NCI-H1694 (cell line): ENCODE results near the gene NME4.

ENCODE experiments used
- DNase-seq: peaks from one replicate; lab custom pipeline; 2025; lab: John Stamatoyannopoulos, UW

The NME4 gene

GRCh38 chr16:426906-427249 lies 29.9 kb downstream of the NME4 start:
- DNase-seq: no peak

- no peak for DNase-seq
These were observed 30.3 kb downstream of the NME4 start for GRCh38 chr16:427250-427649.

- no peak for DNase-seq
These were observed 33.9 kb downstream of the NME4 start for GRCh38 chr16:430904-431303.

GRCh38 chr16:440627-441026 lies 43.6 kb downstream of the NME4 start:
- no peak for DNase-seq

DNA sequence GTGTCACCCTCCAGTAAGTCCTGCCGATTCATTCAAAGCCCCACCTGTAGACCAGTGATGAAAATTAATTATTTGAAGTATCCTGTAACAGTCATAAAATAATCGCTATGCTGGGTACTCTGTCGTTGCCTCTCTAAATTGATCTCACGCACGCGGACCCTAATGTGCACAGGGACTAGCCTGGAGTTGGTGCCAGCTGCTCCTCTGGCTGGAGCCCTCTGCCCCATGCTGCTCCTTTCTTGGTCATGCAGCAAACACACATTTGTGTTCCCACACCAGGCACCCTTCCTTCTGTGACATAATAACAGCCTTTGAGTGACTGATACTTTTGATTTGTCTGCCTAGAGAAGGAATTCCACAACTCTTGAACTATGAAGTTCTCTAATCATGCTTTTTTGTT lies 44.4 kb downstream of the NME4 start:
- no peak for DNase-seq

GRCh38 chr16:442976-443375 lies 46.0 kb downstream of the NME4 start:
- no peak for DNase-seq

- no peak for DNase-seq
These were observed 47.0 kb downstream of the NME4 start for GRCh38 chr16:444027-444426.

DNA sequence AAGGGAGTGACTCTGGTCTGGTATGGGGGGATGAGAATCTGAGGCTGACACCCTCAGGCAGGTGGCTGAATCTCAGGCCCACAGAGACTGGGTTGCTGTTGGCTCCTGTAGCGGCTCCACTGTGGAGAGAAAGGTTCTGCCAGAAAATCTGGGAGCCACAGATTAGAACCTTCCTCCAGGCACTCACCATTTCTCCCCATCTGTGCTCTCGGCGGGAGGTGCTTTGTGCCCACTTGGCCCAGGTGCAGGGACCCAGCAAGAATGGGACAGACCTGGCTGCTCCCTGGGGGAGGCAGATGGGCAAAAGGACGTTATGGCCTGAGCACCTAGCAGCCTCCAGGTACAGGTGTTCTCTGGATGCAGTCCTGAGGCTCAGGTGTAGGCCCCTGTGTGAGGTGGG lies 48.6 kb downstream of the NME4 start:
- no peak for DNase-seq
